ENCODE data around the gene FAM83B.

GRCh38 chr6:54801244-54801643, 45.3 kb upstream of the FAM83B start:
- TF ChIP-seq STAT6 (CRISPR knock-in tag; conservative IDR thresholded peaks at IDR 0.05; ENCODE audit: low read depth) (no peak), CTCF (IDR thresholded peaks at IDR 0.05) (no peak), ZNF121 (CRISPR knock-in tag; IDR thresholded peaks at IDR 0.05) (no peak), CDX4 (CRISPR knock-in tag; IDR thresholded peaks at IDR 0.05; ENCODE audit: borderline replicate concordance) (no peak), KAT7 (CRISPR knock-in tag; IDR thresholded peaks at IDR 0.05; ENCODE audit: borderline replicate concordance) (no peak), ETV6 (CRISPR knock-in tag; IDR thresholded peaks at IDR 0.05) (no peak), ZBTB43 (CRISPR knock-in tag; IDR thresholded peaks at IDR 0.05) (no peak), ATF1 (CRISPR knock-in tag; IDR thresholded peaks at IDR 0.05) (no peak), PREB (CRISPR knock-in tag; IDR thresholded peaks at IDR 0.05; ENCODE audit: borderline replicate concordance) (no peak), SMAD3 (CRISPR knock-in tag; IDR thresholded peaks at IDR 0.05; ENCODE audit: borderline replicate concordance) (no peak), NFYB (CRISPR knock-in tag; conservative IDR thresholded peaks at IDR 0.05; ENCODE audit: low read depth) (no peak), IRF2 (CRISPR knock-in tag; IDR thresholded peaks at IDR 0.05; ENCODE audit: borderline replicate concordance, low read depth) (no peak), ZNF396 (CRISPR knock-in tag; IDR thresholded peaks at IDR 0.05; ENCODE audit: borderline replicate concordance) (no peak), ZNF425 (CRISPR knock-in tag; conservative IDR thresholded peaks at IDR 0.05) (no peak)
